SK-N-SH (cell line): Measurements from ENCODE around the gene ENTREP3. TPM values are rescaled to one million over a fixed set of nuclear protein-coding genes. Genes with fewer than 3 reads are reported as not detected.

ENCODE experiments used
- CTCF ChIA-PET: fragments of 300-600, 350-600 bp; formaldehyde crosslinking; extraction: SDS; loops from one replicate; lab custom pipeline; 2021; lab: Yijun Ruan, JAX
- POLR2A ChIA-PET: fragments of 350-600 bp; sonication (Branson Sonifier 250); formaldehyde crosslinking; extraction: SDS; loops from one replicate; lab custom pipeline; 2020; ENCODE audit warnings: antibody characterized with exemption, inconsistent platforms; lab: Yijun Ruan, JAX
- DNase-seq: peaks from one replicate; pipeline ENCODE4 v3.0.0; 2012
- H2AFZ ChIP-seq: fragments of 200-600 bp; sonication (generic); 2 replicates; pipeline ENCODE4 v1.8.1; 2016; ENCODE audit warnings: antibody characterized with exemption, mild to moderate bottlenecking, low read depth
- H3F3A ChIP-seq: fragments of 200-600 bp; sonication (generic); replicated peaks from 2 replicates; pipeline ENCODE3; 2016; ENCODE audit warnings: antibody characterized with exemption, mild to moderate bottlenecking; ENCODE audit not compliant: insufficient read depth
- H3K27ac ChIP-seq, 2 experiments: fragments of 200-500 bp in 1 of 2; fragments of 200-600 bp in 1 of 2; sonication (Bioruptor generic) in 1 of 2; sonication (generic), shearing (Covaris generic) in 1 of 2; 2 replicates each; pipeline versions ENCODE4 v1.5.1 to v1.6.1; 2014 to 2016; ENCODE audit warnings: low read depth in 2 of 2, inconsistent platforms in 1 of 2, low read length in 1 of 2, mild to moderate bottlenecking in 1 of 2, mixed read lengths in 1 of 2
- H3K27me3 ChIP-seq: fragments of 200-600 bp; sonication (generic), shearing (Covaris generic); 2 replicates; pipeline ENCODE4 v1.6.1; 2016; ENCODE audit warnings: mixed run types; ENCODE audit not compliant: insufficient read depth
- H3K36me3 ChIP-seq, 2 experiments: fragments of 200-500 bp in 1 of 2; fragments of 200-600 bp in 1 of 2; sonication (Bioruptor generic) in 1 of 2; sonication (generic) in 1 of 2; replicated peaks in 1 of 2; 2 replicates each; pipeline versions ENCODE3 to v1.5.1; 2014 to 2016; ENCODE audit warnings: low read length in 1 of 2, mild to moderate bottlenecking in 1 of 2; ENCODE audit not compliant: insufficient read depth in 2 of 2, control insufficient read depth in 1 of 2
- H3K4me1 ChIP-seq, 2 experiments: fragments of 200-500 bp in 1 of 2; fragments of 200-600 bp in 1 of 2; sonication (Bioruptor generic) in 1 of 2; sonication (generic), shearing (Covaris generic) in 1 of 2; 2 replicates each; pipeline versions ENCODE4 v1.5.1 to v1.6.1; 2014 to 2016; ENCODE audit warnings: low read depth in 1 of 2, low read length in 1 of 2, mixed run types in 1 of 2; ENCODE audit not compliant: insufficient read depth in 2 of 2, control insufficient read depth in 1 of 2
- H3K4me2 ChIP-seq: fragments of 200-600 bp; sonication (generic), shearing (Covaris generic); 2 replicates; pipeline ENCODE4 v1.6.1; 2017; ENCODE audit warnings: mixed run types
- H3K4me3 ChIP-seq, 2 experiments: fragments of 200-500 bp in 1 of 2; fragments of 200-600 bp in 1 of 2; sonication (Bioruptor generic) in 1 of 2; sonication (generic), shearing (Covaris generic) in 1 of 2; 2 replicates each; pipeline versions ENCODE4 v1.5.1 to v1.8.1; 2014 to 2016; ENCODE audit warnings: low read depth in 2 of 2, inconsistent platforms in 1 of 2, low read length in 1 of 2, mild to moderate bottlenecking in 1 of 2, mixed read lengths in 1 of 2, moderate library complexity in 1 of 2
- H3K79me2 ChIP-seq: fragments of 200-600 bp; sonication (generic); 2 replicates; pipeline ENCODE4 v1.8.1; 2017; ENCODE audit warnings: mild to moderate bottlenecking; ENCODE audit not compliant: insufficient read depth
- H3K9ac ChIP-seq: fragments of 200-600 bp; sonication (generic); 2 replicates; pipeline ENCODE4 v1.6.1; 2017; ENCODE audit warnings: mixed run types
- H3K9me2 ChIP-seq: fragments of 200-600 bp; sonication (generic); 2 replicates; pipeline ENCODE4 v1.6.1; 2017; ENCODE audit warnings: mixed run types
- H3K9me3 ChIP-seq: fragments of 200-600 bp; sonication (generic); 2 replicates; pipeline ENCODE4 v1.6.1; 2017; ENCODE audit warnings: mixed run types, mild to moderate bottlenecking, moderate library complexity
- H4K20me1 ChIP-seq: fragments of 200-600 bp; sonication (generic); 2 replicates; pipeline ENCODE4 v1.6.1; 2017; ENCODE audit warnings: mild to moderate bottlenecking, mixed run types; ENCODE audit not compliant: insufficient read depth
- EZH2phosphoT487 ChIP-seq: fragments of 200-600 bp; sonication (generic); IDR thresholded peaks from 2 replicates; pipeline ENCODE4 v1.6.1; 2017; ENCODE audit warnings: low read depth, mixed run types, mild to moderate bottlenecking, antibody characterized with exemption, moderate library complexity, borderline replicate concordance
- FOSL2 ChIP-seq: IDR thresholded peaks from 2 replicates; pipeline ENCODE4 v1.4.0; 2012; ENCODE audit warnings: low read depth, mild to moderate bottlenecking, moderate library complexity, borderline replicate concordance
- GABPA ChIP-seq: IDR thresholded peaks from 2 replicates; pipeline ENCODE4 v1.4.0; 2012; ENCODE audit warnings: low read depth, mild to moderate bottlenecking
- MAX ChIP-seq: IDR thresholded peaks from 2 replicates; pipeline ENCODE4 v1.4.0; 2012; ENCODE audit warnings: low read depth
- MXI1 ChIP-seq: IDR thresholded peaks from 2 replicates; pipeline ENCODE4 v1.6.1; 2012; ENCODE audit warnings: mild to moderate bottlenecking, low read depth, low read length, improper control_type of control experiment
- NRF1 ChIP-seq: IDR thresholded peaks from 2 replicates; pipeline ENCODE4 v1.6.1; 2012; ENCODE audit warnings: low read depth, mild to moderate bottlenecking, low read length
- RCOR1 ChIP-seq: fragments of 150-350 bp; IDR thresholded peaks from 2 replicates; pipeline ENCODE4 v1.6.1; 2017; ENCODE audit warnings: antibody characterized with exemption, low read length
- SIN3A ChIP-seq: IDR thresholded peaks from 2 replicates; pipeline ENCODE4 v1.6.1; 2012; ENCODE audit warnings: low read depth, mild to moderate bottlenecking, low read length, moderate library complexity, borderline replicate concordance
- SMC3 ChIP-seq: IDR thresholded peaks from 2 replicates; pipeline ENCODE4 v1.6.1; 2012; ENCODE audit warnings: low read depth, low read length, improper control_type of control experiment
- TAF1 ChIP-seq: IDR thresholded peaks from 2 replicates; pipeline ENCODE4 v1.6.1; 2012; ENCODE audit warnings: low read depth, mild to moderate bottlenecking, low read length, moderate library complexity, borderline replicate concordance
- TCF12 ChIP-seq: IDR thresholded peaks from 2 replicates; pipeline ENCODE4 v1.4.0; 2012
- TEAD4 ChIP-seq: IDR thresholded peaks from 2 replicates; pipeline ENCODE4 v1.4.0; 2012; ENCODE audit warnings: mild to moderate bottlenecking, borderline replicate concordance; ENCODE audit not compliant: insufficient read depth
- WGBS: methylation state at CpG from one replicate; pipeline ENCODE4 v1.1.6; 2017; ENCODE audit warnings: low lambda C conversion rate; 5-methylcytosine and 5-hydroxymethylcytosine counted together
- polyA plus RNA-seq, 3 experiments: library from polyadenylated mRNA; depleted of rRNA; stranded (reverse); fragments of >200 nt; gene quantifications; 2 replicates each; pipeline ENCODE4 v1.2.3, GENCODE V29; 2012
- TF ChIP-seq, protein P1 (sequence below): fragments of 200-600 bp; sonication (generic); IDR thresholded peaks from 2 replicates; pipeline ENCODE4 v1.6.1; 2017; ENCODE audit warnings: antibody characterized with exemption, mild to moderate bottlenecking, moderate library complexity
- TF ChIP-seq, protein P2 (sequence below): IDR thresholded peaks from 2 replicates; pipeline ENCODE4 v1.4.0; 2012; ENCODE audit warnings: low read depth, borderline replicate concordance
- TF ChIP-seq, protein P3 (sequence below): IDR thresholded peaks from 2 replicates; pipeline ENCODE4 v1.4.0; 2012; ENCODE audit warnings: low read depth, borderline replicate concordance
- TF ChIP-seq, protein P4 (sequence below): fragments of 150-350 bp; IDR thresholded peaks from 2 replicates; pipeline ENCODE4 v1.6.1; 2016; ENCODE audit warnings: mild to moderate bottlenecking, low read depth, low read length

The ENTREP3 gene
- polyA plus RNA-seq, 1 of the 3 experiments (the other 2 are of a cell fraction), result 30.6 TPM

GRCh38 chr1:155251566-155251965 is 3.7 kb downstream of the ENTREP3 start:
- H3K79me2 ChIP-seq, result peaks cover 23% of the 10 kb centered on the region
- 93% methylated on average over 6 of the region's 7 CpGs for WGBS
- H2AFZ ChIP-seq, result no peak overlapping the region
- H3K4me2 ChIP-seq, result no peak overlapping the region
- peaks cover 9 to 25% of the 10 kb centered on the region in 2 experiments for H3K36me3 ChIP-seq
- peaks cover 0 to 20% of the 10 kb centered on the region in 2 experiments; a peak in 1 of 4 replicates for H3K4me1 ChIP-seq
- ChIA-PET CTCF (interaction anchor here (0.7 to 13.3 kb wide), 33 partner anchors 9 to 739 kb away, joined by 3 to 184 read pairs (median 9); partner anchors contain the start of genes CLK2, FDPS, HCN3 and KRTCAP2), POLR2A (interaction anchor here (0.6 to 2.9 kb wide), 4 partner anchors 8 to 57 kb away, joined by 3 to 11 read pairs (median 4); partner anchors contain the start of genes FDPS and SCAMP3)
- no peaks in the 10 kb centered on the region for H3K9me3 ChIP-seq
- H3K9me2 ChIP-seq, result no peaks in the 10 kb centered on the region
- no peak for DNase-seq
- no peak overlapping the region for H3K9ac ChIP-seq
- H3F3A ChIP-seq, result peaks cover 20% of the 10 kb centered on the region
- H3K27me3 ChIP-seq, result no peaks in the 10 kb centered on the region
- TF ChIP-seq TAF1, result no peak
- TF ChIP-seq, protein P1, sequence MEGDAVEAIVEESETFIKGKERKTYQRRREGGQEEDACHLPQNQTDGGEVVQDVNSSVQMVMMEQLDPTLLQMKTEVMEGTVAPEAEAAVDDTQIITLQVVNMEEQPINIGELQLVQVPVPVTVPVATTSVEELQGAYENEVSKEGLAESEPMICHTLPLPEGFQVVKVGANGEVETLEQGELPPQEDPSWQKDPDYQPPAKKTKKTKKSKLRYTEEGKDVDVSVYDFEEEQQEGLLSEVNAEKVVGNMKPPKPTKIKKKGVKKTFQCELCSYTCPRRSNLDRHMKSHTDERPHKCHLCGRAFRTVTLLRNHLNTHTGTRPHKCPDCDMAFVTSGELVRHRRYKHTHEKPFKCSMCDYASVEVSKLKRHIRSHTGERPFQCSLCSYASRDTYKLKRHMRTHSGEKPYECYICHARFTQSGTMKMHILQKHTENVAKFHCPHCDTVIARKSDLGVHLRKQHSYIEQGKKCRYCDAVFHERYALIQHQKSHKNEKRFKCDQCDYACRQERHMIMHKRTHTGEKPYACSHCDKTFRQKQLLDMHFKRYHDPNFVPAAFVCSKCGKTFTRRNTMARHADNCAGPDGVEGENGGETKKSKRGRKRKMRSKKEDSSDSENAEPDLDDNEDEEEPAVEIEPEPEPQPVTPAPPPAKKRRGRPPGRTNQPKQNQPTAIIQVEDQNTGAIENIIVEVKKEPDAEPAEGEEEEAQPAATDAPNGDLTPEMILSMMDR, result no peak
- no peak for TF ChIP-seq SIN3A
- no peak for TF ChIP-seq NRF1
- TF ChIP-seq TEAD4, result no peak
- no peak for TF ChIP-seq EZH2phosphoT487
- no peak for TF ChIP-seq GABPA
- no peak for TF ChIP-seq FOSL2
- TF ChIP-seq, protein P2, sequence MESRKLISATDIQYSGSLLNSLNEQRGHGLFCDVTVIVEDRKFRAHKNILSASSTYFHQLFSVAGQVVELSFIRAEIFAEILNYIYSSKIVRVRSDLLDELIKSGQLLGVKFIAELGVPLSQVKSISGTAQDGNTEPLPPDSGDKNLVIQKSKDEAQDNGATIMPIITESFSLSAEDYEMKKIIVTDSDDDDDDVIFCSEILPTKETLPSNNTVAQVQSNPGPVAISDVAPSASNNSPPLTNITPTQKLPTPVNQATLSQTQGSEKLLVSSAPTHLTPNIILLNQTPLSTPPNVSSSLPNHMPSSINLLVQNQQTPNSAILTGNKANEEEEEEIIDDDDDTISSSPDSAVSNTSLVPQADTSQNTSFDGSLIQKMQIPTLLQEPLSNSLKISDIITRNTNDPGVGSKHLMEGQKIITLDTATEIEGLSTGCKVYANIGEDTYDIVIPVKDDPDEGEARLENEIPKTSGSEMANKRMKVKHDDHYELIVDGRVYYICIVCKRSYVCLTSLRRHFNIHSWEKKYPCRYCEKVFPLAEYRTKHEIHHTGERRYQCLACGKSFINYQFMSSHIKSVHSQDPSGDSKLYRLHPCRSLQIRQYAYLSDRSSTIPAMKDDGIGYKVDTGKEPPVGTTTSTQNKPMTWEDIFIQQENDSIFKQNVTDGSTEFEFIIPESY, result no peak
- TF ChIP-seq TCF12, result no peak
- TF ChIP-seq, protein P3, sequence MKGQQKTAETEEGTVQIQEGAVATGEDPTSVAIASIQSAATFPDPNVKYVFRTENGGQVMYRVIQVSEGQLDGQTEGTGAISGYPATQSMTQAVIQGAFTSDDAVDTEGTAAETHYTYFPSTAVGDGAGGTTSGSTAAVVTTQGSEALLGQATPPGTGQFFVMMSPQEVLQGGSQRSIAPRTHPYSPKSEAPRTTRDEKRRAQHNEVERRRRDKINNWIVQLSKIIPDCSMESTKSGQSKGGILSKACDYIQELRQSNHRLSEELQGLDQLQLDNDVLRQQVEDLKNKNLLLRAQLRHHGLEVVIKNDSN, result no peak
- no peak for TF ChIP-seq MXI1
- no peak for TF ChIP-seq MAX
- TF ChIP-seq RCOR1, result no peak
- TF ChIP-seq, protein P4, sequence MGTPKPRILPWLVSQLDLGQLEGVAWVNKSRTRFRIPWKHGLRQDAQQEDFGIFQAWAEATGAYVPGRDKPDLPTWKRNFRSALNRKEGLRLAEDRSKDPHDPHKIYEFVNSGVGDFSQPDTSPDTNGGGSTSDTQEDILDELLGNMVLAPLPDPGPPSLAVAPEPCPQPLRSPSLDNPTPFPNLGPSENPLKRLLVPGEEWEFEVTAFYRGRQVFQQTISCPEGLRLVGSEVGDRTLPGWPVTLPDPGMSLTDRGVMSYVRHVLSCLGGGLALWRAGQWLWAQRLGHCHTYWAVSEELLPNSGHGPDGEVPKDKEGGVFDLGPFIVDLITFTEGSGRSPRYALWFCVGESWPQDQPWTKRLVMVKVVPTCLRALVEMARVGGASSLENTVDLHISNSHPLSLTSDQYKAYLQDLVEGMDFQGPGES, result no peak
- TF ChIP-seq SMC3, result no peak
- H3K27ac ChIP-seq, result no peak overlapping the region; a peak in 1 of 4 replicates
- H3K4me3 ChIP-seq, result no peak overlapping the region
- no peaks in the 10 kb centered on the region for H4K20me1 ChIP-seq
